ENCODE results near the gene TRMT11.
A peak's percentile ranks its signal among the peaks of the same experiment; 100 is the strongest.

The TRMT11 gene

GRCh38 chr6:125956506-125957390, 29.6 kb upstream of the TRMT11 start, which contains the start of gene HINT3:
Gene HINT3, plus strand, starts transcription at chr6:125956770. Its CDS starts 208 bp downstream, at chr6:125956978.
- TF ChIP-seq, protein P1, sequence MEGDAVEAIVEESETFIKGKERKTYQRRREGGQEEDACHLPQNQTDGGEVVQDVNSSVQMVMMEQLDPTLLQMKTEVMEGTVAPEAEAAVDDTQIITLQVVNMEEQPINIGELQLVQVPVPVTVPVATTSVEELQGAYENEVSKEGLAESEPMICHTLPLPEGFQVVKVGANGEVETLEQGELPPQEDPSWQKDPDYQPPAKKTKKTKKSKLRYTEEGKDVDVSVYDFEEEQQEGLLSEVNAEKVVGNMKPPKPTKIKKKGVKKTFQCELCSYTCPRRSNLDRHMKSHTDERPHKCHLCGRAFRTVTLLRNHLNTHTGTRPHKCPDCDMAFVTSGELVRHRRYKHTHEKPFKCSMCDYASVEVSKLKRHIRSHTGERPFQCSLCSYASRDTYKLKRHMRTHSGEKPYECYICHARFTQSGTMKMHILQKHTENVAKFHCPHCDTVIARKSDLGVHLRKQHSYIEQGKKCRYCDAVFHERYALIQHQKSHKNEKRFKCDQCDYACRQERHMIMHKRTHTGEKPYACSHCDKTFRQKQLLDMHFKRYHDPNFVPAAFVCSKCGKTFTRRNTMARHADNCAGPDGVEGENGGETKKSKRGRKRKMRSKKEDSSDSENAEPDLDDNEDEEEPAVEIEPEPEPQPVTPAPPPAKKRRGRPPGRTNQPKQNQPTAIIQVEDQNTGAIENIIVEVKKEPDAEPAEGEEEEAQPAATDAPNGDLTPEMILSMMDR (IDR thresholded peaks at IDR 0.05; ENCODE audit: insufficient read depth, low read length, poor library complexity, severe bottlenecking) = peak; percentile 98
- TF ChIP-seq EZH2phosphoT487 (conservative IDR thresholded peaks at IDR 0.05; ENCODE audit: low read length) = no peak
- peak within 1 kb of the TSS; percentile 88 for H3K4me2 ChIP-seq (ENCODE audit: low read depth, low read length, poor library complexity, severe bottlenecking)
- H3K9me3 ChIP-seq (ENCODE audit: insufficient read depth, low read length) = no peaks in the 10 kb centered on the region
- no peaks in the 10 kb centered on the region for H3K9me2 ChIP-seq (replicated peaks; ENCODE audit: insufficient read depth, low read length)
- H3K27me3 ChIP-seq (ENCODE audit: low read length) = no peaks in the 10 kb centered on the region
- H3K4me3 ChIP-seq (ENCODE audit: insufficient read depth, low read length, poor library complexity, severe bottlenecking) = peak within 1 kb of the TSS; percentile 82
- peaks cover 14% of the 10 kb centered on the region; the same call in 1 of the 2 replicates for H3K79me2 ChIP-seq (ENCODE audit: insufficient read depth, low read length)
- no peaks in the 10 kb centered on the region for H3K36me3 ChIP-seq (ENCODE audit: low read length)
- peak within 1 kb of the TSS; percentile 91 for H3K9ac ChIP-seq (ENCODE audit: low read length)
- no peaks in the 10 kb centered on the region for H3F3A ChIP-seq (ENCODE audit: insufficient read depth)
- H3K27ac ChIP-seq (ENCODE audit: low read depth, low read length) = peak within 1 kb of the TSS; percentile 64
- no peaks in the 10 kb centered on the region for H4K20me1 ChIP-seq (ENCODE audit: low read depth, low read length)
- H2AFZ ChIP-seq (ENCODE audit: low read depth, low read length, severe bottlenecking) = peak within 1 kb of the TSS; percentile 96

GRCh38 chr6:125957391-125957693, 29.0 kb upstream of the TRMT11 start:
- H3K9me2 ChIP-seq (replicated peaks; ENCODE audit: insufficient read depth, low read length) = no peaks in the 10 kb centered on the region
- peaks cover 14% of the 10 kb centered on the region; the same call in 1 of the 2 replicates for H3K79me2 ChIP-seq (ENCODE audit: insufficient read depth, low read length)
- peak overlapping the region; percentile 96 for H2AFZ ChIP-seq (ENCODE audit: low read depth, low read length, severe bottlenecking)
- peaks cover under 1% of the 10 kb centered on the region; the same call in 1 of the 2 replicates for H4K20me1 ChIP-seq (ENCODE audit: low read depth, low read length)
- no peaks in the 10 kb centered on the region for H3K36me3 ChIP-seq (ENCODE audit: low read length)
- H3K4me2 ChIP-seq (ENCODE audit: low read depth, low read length, poor library complexity, severe bottlenecking) = peak overlapping the region; percentile 88
- no peaks in the 10 kb centered on the region for H3K27me3 ChIP-seq (ENCODE audit: low read length)
- peak overlapping the region; percentile 91 for H3K9ac ChIP-seq (ENCODE audit: low read length)
- TF ChIP-seq, protein P1 (IDR thresholded peaks at IDR 0.05; ENCODE audit: insufficient read depth, low read length, poor library complexity, severe bottlenecking) = no peak
- no peak for TF ChIP-seq EZH2phosphoT487 (conservative IDR thresholded peaks at IDR 0.05; ENCODE audit: low read length)
- H3K27ac ChIP-seq (ENCODE audit: low read depth, low read length) = no peak overlapping the region
- peak overlapping the region; percentile 82 for H3K4me3 ChIP-seq (ENCODE audit: insufficient read depth, low read length, poor library complexity, severe bottlenecking)
- no peaks in the 10 kb centered on the region for H3F3A ChIP-seq (ENCODE audit: insufficient read depth)
- no peaks in the 10 kb centered on the region for H3K9me3 ChIP-seq (ENCODE audit: insufficient read depth, low read length)

DNA sequence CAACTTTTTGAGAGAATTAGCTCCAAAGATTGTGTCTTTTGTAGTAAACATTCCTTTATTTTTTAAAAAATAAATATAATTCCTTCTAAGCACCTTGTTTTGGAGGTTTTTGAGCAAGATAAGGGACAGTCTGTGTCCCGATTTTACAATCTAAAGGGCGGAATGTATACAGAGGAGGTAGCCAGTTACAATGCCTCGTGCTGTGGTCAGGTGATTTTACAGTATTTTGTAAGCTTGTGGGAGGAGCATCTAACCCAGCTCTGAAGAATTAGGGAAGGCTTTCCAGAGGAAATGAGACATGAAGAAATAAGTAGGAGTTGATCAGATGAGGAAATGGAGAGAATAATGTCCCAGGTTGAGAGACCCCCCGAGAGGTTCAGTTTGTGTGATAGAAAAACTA, 28.5 kb upstream of the TRMT11 start:
- H3K27ac ChIP-seq (ENCODE audit: low read depth, low read length) = no peak overlapping the region
- no peak for TF ChIP-seq EZH2phosphoT487 (conservative IDR thresholded peaks at IDR 0.05; ENCODE audit: low read length)
- TF ChIP-seq, protein P1 (IDR thresholded peaks at IDR 0.05; ENCODE audit: insufficient read depth, low read length, poor library complexity, severe bottlenecking) = no peak
- H3F3A ChIP-seq (ENCODE audit: insufficient read depth) = no peaks in the 10 kb centered on the region
- H3K27me3 ChIP-seq (ENCODE audit: low read length) = no peaks in the 10 kb centered on the region
- H3K4me2 ChIP-seq (ENCODE audit: low read depth, low read length, poor library complexity, severe bottlenecking) = peak overlapping the region; percentile 88
- peak overlapping the region; percentile 91 for H3K9ac ChIP-seq (ENCODE audit: low read length)
- no peaks in the 10 kb centered on the region for H3K9me2 ChIP-seq (replicated peaks; ENCODE audit: insufficient read depth, low read length)
- H3K9me3 ChIP-seq (ENCODE audit: insufficient read depth, low read length) = no peaks in the 10 kb centered on the region
- peak overlapping the region; percentile 82 for H3K4me3 ChIP-seq (ENCODE audit: insufficient read depth, low read length, poor library complexity, severe bottlenecking)
- peaks cover 14% of the 10 kb centered on the region for H3K79me2 ChIP-seq (ENCODE audit: insufficient read depth, low read length)
- no peak overlapping the region for H2AFZ ChIP-seq (ENCODE audit: low read depth, low read length, severe bottlenecking)
- peaks cover 4% of the 10 kb centered on the region; the same call in 1 of the 2 replicates for H4K20me1 ChIP-seq (ENCODE audit: low read depth, low read length)
- no peaks in the 10 kb centered on the region for H3K36me3 ChIP-seq (ENCODE audit: low read length)

Measured in SU-DHL-6 (cell line).